HCT116 (cell line): ENCODE measurements around the gene C11orf21. TPM values are rescaled to one million over a fixed set of nuclear protein-coding genes. Genes with fewer than 3 reads are reported as not detected.

Experiments
- ATAC-seq: fragments of 200-7000 bp; cut with Tn5 transposase; 2 replicates; pipeline ENCODE4 v1.9.1; 2020; ENCODE audit warnings: mild to moderate bottlenecking, moderate library complexity
- BruUV-seq: library from RNA; stranded (reverse); fragments of 400-500 nt; replicated peaks from 2 replicates; lab custom pipeline; 2021; lab: Mats Ljungman, UMichigan
- CTCF ChIA-PET: fragments of 300-600 bp; sonication (Branson Sonifier 250); formaldehyde crosslinking; loops from one replicate; lab custom pipeline; 2021; ENCODE audit warnings: antibody characterized with exemption; lab: Charles Lee
- POLR2A ChIA-PET: fragments of 300-600, 350-600 bp; sonication (Branson Sonifier 250); formaldehyde crosslinking; loops from one replicate; lab custom pipeline; 2021; ENCODE audit warnings: antibody characterized with exemption; lab: Charles Lee
- RAD21 ChIA-PET, 2 experiments: fragments of 300-600 bp; sonication (Branson Sonifier 250); formaldehyde crosslinking; loops; one replicate each; lab custom pipeline; 2023; ENCODE audit warnings: low total read pairs in 2 of 2; ENCODE audit not compliant: uncharacterized antibody in 2 of 2, unreplicated experiment in 2 of 2, low non-redundant PET in 1 of 2; lab: Charles Lee
- DNase-seq: peaks from one replicate; pipeline ENCODE4 v3.0.0-alpha.2; 2010; ENCODE audit warnings: low read depth, low spot score
- H2AFZ ChIP-seq: fragments of 200-600 bp; shearing (Covaris generic), sonication (generic); 2 replicates; pipeline ENCODE4 v1.6.1; 2017; ENCODE audit warnings: low read depth, mixed run types, mixed read lengths, antibody characterized with exemption, low read length; ENCODE audit not compliant: poor library complexity, severe bottlenecking
- H3K27ac ChIP-seq: 2 replicates; pipeline ENCODE4 v1.5.1; 2012; ENCODE audit warnings: low read depth, low read length
- H3K27me3 ChIP-seq: fragments of 200-600 bp; sonication (generic); 2 replicates; pipeline ENCODE4 v1.6.1; 2016; ENCODE audit warnings: mixed run types, low read length, mixed read lengths; ENCODE audit not compliant: insufficient read depth
- H3K36me3 ChIP-seq, 2 experiments: fragments of 200-500 bp in 1 of 2; fragments of 200-600 bp in 1 of 2; sonication (Bioruptor generic) in 1 of 2; sonication (generic) in 1 of 2; 2 replicates each; pipeline versions ENCODE4 v1.5.1 to v1.6.1; 2014 to 2016; ENCODE audit warnings: low read length in 2 of 2, inconsistent platforms in 1 of 2, mixed read lengths in 1 of 2, mixed run types in 1 of 2; ENCODE audit not compliant: insufficient read depth in 2 of 2, control insufficient read depth in 1 of 2
- H3K4me1 ChIP-seq, 2 experiments: fragments of 200-600 bp in 1 of 2; sonication (generic) in 1 of 2; 2 replicates each; pipeline versions ENCODE4 v1.5.1 to v1.6.1; 2012 to 2017; ENCODE audit warnings: low read length in 2 of 2, inconsistent platforms in 1 of 2, mild to moderate bottlenecking in 1 of 2, mixed read lengths in 1 of 2, mixed run types in 1 of 2, moderate library complexity in 1 of 2; ENCODE audit not compliant: insufficient read depth in 2 of 2, control insufficient read depth in 1 of 2
- H3K4me2 ChIP-seq: fragments of 200-600 bp; sonication (generic); 2 replicates; pipeline ENCODE4 v1.6.1; 2017; ENCODE audit warnings: mixed run types, low read length, mixed read lengths
- H3K4me3 ChIP-seq, 2 experiments: fragments of 200-600 bp in 1 of 2; sonication (generic) in 1 of 2; replicated peaks in 1 of 2; 2 replicates each; pipeline ENCODE4 v1.5.1; 2011 to 2016; ENCODE audit warnings: low read length in 2 of 2, control low read depth in 1 of 2, low read depth in 1 of 2, mild to moderate bottlenecking in 1 of 2, mixed read lengths in 1 of 2, mixed run types in 1 of 2
- H3K79me2 ChIP-seq: fragments of 200-600 bp; sonication (generic); 2 replicates; pipeline ENCODE4 v1.6.1; 2017; ENCODE audit warnings: mild to moderate bottlenecking, mixed run types, low read length, moderate library complexity, mixed read lengths; ENCODE audit not compliant: insufficient read depth
- H3K9ac ChIP-seq: fragments of 200-600 bp; sonication (generic); 2 replicates; pipeline ENCODE4 v1.6.1; 2016; ENCODE audit warnings: low read length, mixed read lengths
- H3K9me2 ChIP-seq: fragments of 200-600 bp; sonication (generic), shearing (Covaris generic); 2 replicates; pipeline ENCODE4 v1.6.1; 2017; ENCODE audit warnings: mixed run types, mild to moderate bottlenecking, moderate library complexity; ENCODE audit not compliant: insufficient read depth
- H3K9me3 ChIP-seq, 2 experiments: fragments of 200-500 bp in 1 of 2; fragments of 200-600 bp in 1 of 2; sonication (Bioruptor generic) in 1 of 2; sonication (generic) in 1 of 2; 2 replicates each; pipeline ENCODE4 v1.6.1; 2014 to 2017; ENCODE audit warnings: low read length in 2 of 2, mixed read lengths in 2 of 2, inconsistent platforms in 1 of 2, low read depth in 1 of 2, mild to moderate bottlenecking in 1 of 2, mixed run types in 1 of 2, moderate library complexity in 1 of 2; ENCODE audit not compliant: control insufficient read depth in 1 of 2, insufficient read depth in 1 of 2
- H4K20me1 ChIP-seq: fragments of 200-600 bp; sonication (generic), shearing (Covaris generic); 2 replicates; pipeline ENCODE4 v1.6.1; 2017; ENCODE audit warnings: mixed run types, mild to moderate bottlenecking, moderate library complexity; ENCODE audit not compliant: insufficient read depth
- ATF3 ChIP-seq: IDR thresholded peaks from 2 replicates; pipeline ENCODE4 v1.6.1; 2012
- CEBPB ChIP-seq: IDR thresholded peaks from 2 replicates; pipeline ENCODE4 v1.6.1; 2012; ENCODE audit warnings: low read depth
- EGR1 ChIP-seq: IDR thresholded peaks from 2 replicates; pipeline ENCODE4 v1.6.1; 2012; ENCODE audit warnings: low read depth
- ELF1 ChIP-seq: IDR thresholded peaks from 2 replicates; pipeline ENCODE4 v1.6.1; 2012; ENCODE audit warnings: low read depth, borderline replicate concordance
- EZH2 ChIP-seq: fragments of 200-600 bp; sonication (generic); IDR thresholded peaks from 2 replicates; pipeline ENCODE4 v1.6.1; 2017; ENCODE audit warnings: antibody characterized with exemption, mixed run types
- EZH2phosphoT487 ChIP-seq: fragments of 200-600 bp; IDR thresholded peaks from 2 replicates; pipeline ENCODE4 v1.6.1; 2018; ENCODE audit warnings: antibody characterized with exemption, borderline replicate concordance
- FOSL1 ChIP-seq: IDR thresholded peaks from 2 replicates; pipeline ENCODE4 v1.6.1; 2012; ENCODE audit warnings: low read depth
- JUND ChIP-seq: IDR thresholded peaks from 2 replicates; pipeline ENCODE4 v1.6.1; 2012
- POLR2A ChIP-seq: IDR thresholded peaks from 2 replicates; pipeline ENCODE4 v1.7.0; 2011; ENCODE audit warnings: borderline replicate concordance; ENCODE audit not compliant: insufficient read depth, insufficient read length; ENCODE audit errors: extremely low read depth
- POLR2AphosphoS5 ChIP-seq: IDR thresholded peaks from 2 replicates; pipeline ENCODE4 v1.6.1; 2011; ENCODE audit warnings: mild to moderate bottlenecking, low read depth, low read length, moderate library complexity
- SP1 ChIP-seq: IDR thresholded peaks from 2 replicates; pipeline ENCODE4 v1.6.1; 2012; ENCODE audit warnings: low read depth
- SRF ChIP-seq: IDR thresholded peaks from 2 replicates; pipeline ENCODE4 v1.6.1; 2012; ENCODE audit warnings: low read depth
- TCF7L2 ChIP-seq: IDR thresholded peaks from 2 replicates; pipeline ENCODE4 v1.7.0; 2011; ENCODE audit warnings: borderline replicate concordance, inconsistent platforms; ENCODE audit not compliant: insufficient read depth, insufficient read length; ENCODE audit errors: extremely low read depth
- YY1 ChIP-seq: IDR thresholded peaks from 2 replicates; pipeline ENCODE4 v1.6.1; 2011; ENCODE audit warnings: low read length, low read depth, moderate library complexity, mild to moderate bottlenecking; ENCODE audit not compliant: insufficient replicate concordance; ENCODE audit errors: extremely low read depth
- ZBTB33 ChIP-seq: IDR thresholded peaks from 2 replicates; pipeline ENCODE4 v1.6.1; 2011; ENCODE audit warnings: mild to moderate bottlenecking, low read length, moderate library complexity; ENCODE audit not compliant: insufficient replicate concordance; ENCODE audit errors: extremely low read depth
- ZFX ChIP-seq: fragments of 450-650 bp; IDR thresholded peaks from 2 replicates; pipeline ENCODE4 v1.6.1; 2017
- ZNF274 ChIP-seq: fragments of 200-500 bp; sonication (Bioruptor generic); IDR thresholded peaks from 2 replicates; pipeline ENCODE4 v1.6.1; 2014; ENCODE audit warnings: mild to moderate bottlenecking, low read depth, low read length, inconsistent platforms
- intact Hi-C: fragments of 100-400 bp; cut with micrococcal nuclease; formaldehyde crosslinking; loops from 2 replicates; pipeline ENCODE4 v1.10.0; 2022
- total RNA-seq: library from RNA; stranded (reverse); gene quantifications from one replicate; pipeline ENCODE4 v1.2.1, GENCODE V29; 2021; ENCODE audit not compliant: unreplicated experiment
- TF ChIP-seq, protein P1 (sequence below): IDR thresholded peaks from 2 replicates; pipeline ENCODE4 v1.6.1; 2012; ENCODE audit warnings: low read depth
- TF ChIP-seq, protein P2 (sequence below), 3 experiments: fragments of 200-600 bp in 1 of 3; sonication (generic) in 1 of 3; IDR thresholded peaks in 2 of 3; conservative IDR thresholded peaks in 1 of 3; 2 replicates each; pipeline ENCODE4 v1.5.1; 2012 to 2017; ENCODE audit warnings: low read depth in 2 of 3, low read length in 2 of 3, antibody characterized with exemption in 1 of 3, borderline replicate concordance in 1 of 3, control low read depth in 1 of 3, mild to moderate bottlenecking in 1 of 3, mixed read lengths in 1 of 3, mixed run types in 1 of 3, moderate library complexity in 1 of 3; ENCODE audit not compliant: insufficient read depth in 1 of 3

The C11orf21 gene
- total RNA-seq, 1 experiment from 2014 or later = not detected

DNA sequence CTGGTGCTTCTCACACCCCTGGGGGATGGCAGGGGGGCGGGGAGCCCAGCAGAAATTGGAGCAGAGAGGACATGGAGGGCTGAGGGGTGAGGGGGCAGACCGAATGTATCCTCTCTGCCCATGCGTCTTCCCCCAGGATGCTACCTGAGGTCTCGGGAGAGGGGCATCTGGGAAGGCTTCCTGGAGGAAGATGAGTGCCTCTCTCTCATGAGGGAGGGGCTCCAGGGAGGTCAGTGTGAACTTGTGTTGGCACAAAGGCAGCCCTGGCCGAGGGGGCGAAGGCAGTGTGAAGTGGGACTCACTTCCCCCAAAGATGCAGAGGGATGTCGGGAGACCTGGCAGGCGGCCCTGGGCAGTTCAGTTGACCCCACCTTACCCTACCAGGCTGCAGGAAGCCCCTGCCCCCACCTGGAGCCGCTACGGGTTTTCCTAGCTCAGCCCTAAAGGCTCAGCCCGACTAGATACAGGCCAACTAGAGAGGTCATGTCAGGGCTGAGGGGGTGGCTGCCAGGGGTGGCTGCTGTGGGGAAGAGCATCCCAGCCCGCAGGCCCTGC, 41.7 kb downstream of the C11orf21 start:
- RAD21 ChIA-PET = no interaction called here
- BruUV-seq = no TSS peak
- H3K27me3 ChIP-seq = no peaks in the 10 kb centered on the region

More for the DNA sequence above, 41.7 kb downstream of the C11orf21 start:
- Histone ChIP-seq H3K79me2 (no peaks in the 10 kb centered on the region), H2AFZ (no peak overlapping the region), H3K36me3 (no peaks in the 10 kb centered on the region), H3K27ac (no peak overlapping the region), H3K9me2 (no peaks in the 10 kb centered on the region), H4K20me1 (no peaks in the 10 kb centered on the region), H3K9me3 (no peaks in the 10 kb centered on the region), H3K4me3 (no peak overlapping the region), H3K4me1 (peaks cover 0 to 3% of the 10 kb centered on the region in 2 experiments; a peak in 1 of 4 replicates), H3K9ac (no peak overlapping the region), H3K4me2 (no peak overlapping the region)
- ATAC-seq (no peak), DNase-seq (no peak)
- ChIA-PET CTCF (no interaction called here), POLR2A (no interaction called here)
- no peak for TF ChIP-seq TCF7L2
- TF ChIP-seq JUND = no peak
- no peak for TF ChIP-seq ELF1
- TF ChIP-seq SRF = no peak
- no peak for TF ChIP-seq ZBTB33
- TF ChIP-seq ATF3 = no peak
- no peak for TF ChIP-seq YY1
- no peak for TF ChIP-seq POLR2A
- no peak for TF ChIP-seq EGR1
- TF ChIP-seq, protein P1, sequence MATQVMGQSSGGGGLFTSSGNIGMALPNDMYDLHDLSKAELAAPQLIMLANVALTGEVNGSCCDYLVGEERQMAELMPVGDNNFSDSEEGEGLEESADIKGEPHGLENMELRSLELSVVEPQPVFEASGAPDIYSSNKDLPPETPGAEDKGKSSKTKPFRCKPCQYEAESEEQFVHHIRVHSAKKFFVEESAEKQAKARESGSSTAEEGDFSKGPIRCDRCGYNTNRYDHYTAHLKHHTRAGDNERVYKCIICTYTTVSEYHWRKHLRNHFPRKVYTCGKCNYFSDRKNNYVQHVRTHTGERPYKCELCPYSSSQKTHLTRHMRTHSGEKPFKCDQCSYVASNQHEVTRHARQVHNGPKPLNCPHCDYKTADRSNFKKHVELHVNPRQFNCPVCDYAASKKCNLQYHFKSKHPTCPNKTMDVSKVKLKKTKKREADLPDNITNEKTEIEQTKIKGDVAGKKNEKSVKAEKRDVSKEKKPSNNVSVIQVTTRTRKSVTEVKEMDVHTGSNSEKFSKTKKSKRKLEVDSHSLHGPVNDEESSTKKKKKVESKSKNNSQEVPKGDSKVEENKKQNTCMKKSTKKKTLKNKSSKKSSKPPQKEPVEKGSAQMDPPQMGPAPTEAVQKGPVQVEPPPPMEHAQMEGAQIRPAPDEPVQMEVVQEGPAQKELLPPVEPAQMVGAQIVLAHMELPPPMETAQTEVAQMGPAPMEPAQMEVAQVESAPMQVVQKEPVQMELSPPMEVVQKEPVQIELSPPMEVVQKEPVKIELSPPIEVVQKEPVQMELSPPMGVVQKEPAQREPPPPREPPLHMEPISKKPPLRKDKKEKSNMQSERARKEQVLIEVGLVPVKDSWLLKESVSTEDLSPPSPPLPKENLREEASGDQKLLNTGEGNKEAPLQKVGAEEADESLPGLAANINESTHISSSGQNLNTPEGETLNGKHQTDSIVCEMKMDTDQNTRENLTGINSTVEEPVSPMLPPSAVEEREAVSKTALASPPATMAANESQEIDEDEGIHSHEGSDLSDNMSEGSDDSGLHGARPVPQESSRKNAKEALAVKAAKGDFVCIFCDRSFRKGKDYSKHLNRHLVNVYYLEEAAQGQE = no peak
- no peak for TF ChIP-seq EZH2phosphoT487
- TF ChIP-seq EZH2 = no peak
- no peak for TF ChIP-seq FOSL1
- no peak for TF ChIP-seq SP1
- TF ChIP-seq ZNF274 = no peak
- TF ChIP-seq, protein P2, sequence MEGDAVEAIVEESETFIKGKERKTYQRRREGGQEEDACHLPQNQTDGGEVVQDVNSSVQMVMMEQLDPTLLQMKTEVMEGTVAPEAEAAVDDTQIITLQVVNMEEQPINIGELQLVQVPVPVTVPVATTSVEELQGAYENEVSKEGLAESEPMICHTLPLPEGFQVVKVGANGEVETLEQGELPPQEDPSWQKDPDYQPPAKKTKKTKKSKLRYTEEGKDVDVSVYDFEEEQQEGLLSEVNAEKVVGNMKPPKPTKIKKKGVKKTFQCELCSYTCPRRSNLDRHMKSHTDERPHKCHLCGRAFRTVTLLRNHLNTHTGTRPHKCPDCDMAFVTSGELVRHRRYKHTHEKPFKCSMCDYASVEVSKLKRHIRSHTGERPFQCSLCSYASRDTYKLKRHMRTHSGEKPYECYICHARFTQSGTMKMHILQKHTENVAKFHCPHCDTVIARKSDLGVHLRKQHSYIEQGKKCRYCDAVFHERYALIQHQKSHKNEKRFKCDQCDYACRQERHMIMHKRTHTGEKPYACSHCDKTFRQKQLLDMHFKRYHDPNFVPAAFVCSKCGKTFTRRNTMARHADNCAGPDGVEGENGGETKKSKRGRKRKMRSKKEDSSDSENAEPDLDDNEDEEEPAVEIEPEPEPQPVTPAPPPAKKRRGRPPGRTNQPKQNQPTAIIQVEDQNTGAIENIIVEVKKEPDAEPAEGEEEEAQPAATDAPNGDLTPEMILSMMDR (IDR thresholded peaks at IDR 0.05 in 2 of 3, conservative IDR thresholded peaks at IDR 0.05 in 1 of 3; ENCODE audit: borderline replicate concordance in 1 of 3, insufficient read depth in 1 of 3, low read depth in 2 of 3, low read length in 2 of 3) = no peak
- TF ChIP-seq POLR2AphosphoS5 = no peak
- no peak for TF ChIP-seq CEBPB
- TF ChIP-seq ZFX = no peak
- TF ChIP-seq, all 23 proteins: peak for 0
- intact Hi-C loops = no loop called here
